NCI-H2227 treated with DMSO at 0.1 percent for 48 hours (cell line): ENCODE data around the gene RPS27L.
A peak's percentile ranks its signal among the peaks of the same experiment; 100 is the strongest.

Source experiments
- DNase-seq: peaks from one replicate; lab custom pipeline; 2025; lab: John Stamatoyannopoulos, UW

Gene RPS27L

GRCh38 chr15:63157118-63157843, at the start of gene RPS27L:
Gene RPS27L, minus strand, starts transcription at chr15:63157477. Its CDS starts 72 bp downstream, at chr15:63157405.
- DNase-seq: peak; percentile 79

GRCh38 chr15:63206079-63206478, 48.8 kb upstream of the RPS27L start:
- DNase-seq: no peak

- no peak for DNase-seq
Observed at GRCh38 chr15:63203451-63204090, 46.3 kb upstream of the RPS27L start.

GRCh38 chr15:63202861-63203260, 45.6 kb upstream of the RPS27L start:
- DNase-seq: no peak

- DNase-seq: no peak
Observed at GRCh38 chr15:63200464-63201249, 43.4 kb upstream of the RPS27L start.

GRCh38 chr15:63198371-63199250, 41.3 kb upstream of the RPS27L start:
- DNase-seq: no peak

- DNase-seq: no peak
Observed at GRCh38 chr15:63197626-63198025, 40.3 kb upstream of the RPS27L start.

- DNase-seq: no peak
Observed at GRCh38 chr15:63196842-63197241, 39.6 kb upstream of the RPS27L start.

- DNase-seq: no peak
Observed at GRCh38 chr15:63195569-63196015, 38.3 kb upstream of the RPS27L start.

- DNase-seq: no peak
Observed at GRCh38 chr15:63194880-63195568, 37.7 kb upstream of the RPS27L start.

GRCh38 chr15:63194302-63194701, 37.0 kb upstream of the RPS27L start:
- no peak for DNase-seq

- DNase-seq: no peak
Observed at GRCh38 chr15:63192619-63193206, 35.4 kb upstream of the RPS27L start.

GRCh38 chr15:63191895-63192618, 34.8 kb upstream of the RPS27L start:
- no peak for DNase-seq

GRCh38 chr15:63190769-63191649, 33.7 kb upstream of the RPS27L start:
- DNase-seq: no peak

- no peak for DNase-seq
Observed at GRCh38 chr15:63189941-63190768, 32.9 kb upstream of the RPS27L start.

- peak; percentile 89 for DNase-seq
Observed at GRCh38 chr15:63188926-63189871, 31.9 kb upstream of the RPS27L start, which contains the start of gene RAB8B. Gene RAB8B, plus strand, starts transcription at chr15:63189606. Its CDS starts 19 bp downstream, at chr15:63189625.
